Ishikawa (cell line): ENCODE measurements around the gene RNF169.

Experiments used
- CEBPB ChIP-seq: IDR thresholded peaks from 2 replicates; pipeline ENCODE4 v1.6.1; 2012
- CREB1 ChIP-seq: IDR thresholded peaks from 2 replicates; pipeline ENCODE4 v1.6.1; 2012; ENCODE audit warnings: low read depth
- EGR1 ChIP-seq: IDR thresholded peaks from 2 replicates; pipeline ENCODE4 v1.6.1; 2012
- EP300 ChIP-seq: IDR thresholded peaks from 2 replicates; pipeline ENCODE4 v1.6.1; 2012; ENCODE audit warnings: borderline replicate concordance
- FOXM1 ChIP-seq: IDR thresholded peaks from 2 replicates; pipeline ENCODE4 v1.6.1; 2012; ENCODE audit warnings: low read depth, borderline replicate concordance
- NFIC ChIP-seq: IDR thresholded peaks from 2 replicates; pipeline ENCODE4 v1.6.1; 2012
- RAD21 ChIP-seq: IDR thresholded peaks from 2 replicates; pipeline ENCODE4 v1.6.1; 2012; ENCODE audit warnings: low read depth
- REST ChIP-seq: IDR thresholded peaks from 2 replicates; pipeline ENCODE4 v1.6.1; 2012; ENCODE audit warnings: low read depth, mild to moderate bottlenecking
- TAF1 ChIP-seq: IDR thresholded peaks from 2 replicates; pipeline ENCODE4 v1.6.1; 2012; ENCODE audit warnings: low read depth, mild to moderate bottlenecking
- TCF12 ChIP-seq: IDR thresholded peaks from 2 replicates; pipeline ENCODE4 v1.6.1; 2012; ENCODE audit warnings: low read depth
- TEAD4 ChIP-seq: IDR thresholded peaks from 2 replicates; pipeline ENCODE4 v1.6.1; 2012
- USF1 ChIP-seq: IDR thresholded peaks from 2 replicates; pipeline ENCODE4 v1.6.1; 2012
- YY1 ChIP-seq: IDR thresholded peaks from 2 replicates; pipeline ENCODE4 v1.6.1; 2012; ENCODE audit warnings: low read depth
- TF ChIP-seq, protein P1 (sequence below): IDR thresholded peaks from 2 replicates; pipeline ENCODE4 v1.6.1; 2012

DNA sequence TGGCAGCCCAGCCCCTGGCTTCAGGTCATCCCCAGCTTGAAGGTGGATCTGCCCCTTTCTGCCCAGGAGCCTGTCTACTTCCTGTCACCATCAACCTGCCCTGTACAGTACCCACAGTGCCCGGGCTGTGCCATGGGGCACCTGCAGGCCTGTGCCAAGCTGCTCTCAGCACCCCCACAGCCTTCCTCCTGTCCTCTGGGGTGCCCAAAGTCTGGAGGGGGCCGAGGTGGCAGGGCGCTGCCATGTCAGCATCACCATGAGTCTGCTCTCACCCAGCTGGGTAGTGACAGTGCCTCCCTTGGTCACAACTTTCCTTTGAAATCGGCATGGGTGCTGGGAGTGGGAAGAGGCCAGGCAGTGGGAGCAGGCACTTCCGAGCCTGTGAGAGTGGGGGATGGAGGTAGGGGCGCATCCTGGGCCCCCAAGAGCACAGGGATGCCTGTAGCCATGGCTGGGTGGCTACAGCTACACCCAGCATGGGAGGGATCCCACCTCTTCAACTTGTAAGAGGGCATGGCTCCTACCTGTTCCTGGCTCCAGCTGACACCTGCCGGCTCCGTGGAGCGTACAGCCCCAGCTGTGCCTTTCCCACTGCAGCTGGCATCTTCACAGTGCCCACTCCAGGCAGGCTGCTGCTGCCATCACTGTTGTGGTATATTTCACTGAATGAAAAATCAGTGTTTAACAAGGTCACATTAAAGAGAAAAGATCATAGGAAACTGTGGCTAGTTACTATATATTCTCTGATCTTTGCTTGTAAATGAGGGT is 42.9 kb downstream of the RNF169 start:
- TF ChIP-seq NFIC, result no peak
- TF ChIP-seq TEAD4, result no peak
- no peak for TF ChIP-seq CEBPB
- no peak for TF ChIP-seq TAF1
- no peak for TF ChIP-seq REST
- TF ChIP-seq CREB1, result no peak
- TF ChIP-seq RAD21, result no peak
- TF ChIP-seq EP300, result no peak
- no peak for TF ChIP-seq FOXM1
- TF ChIP-seq USF1, result no peak
- TF ChIP-seq TCF12, result no peak
- TF ChIP-seq EGR1, result no peak
- no peak for TF ChIP-seq YY1
- TF ChIP-seq, protein P1, sequence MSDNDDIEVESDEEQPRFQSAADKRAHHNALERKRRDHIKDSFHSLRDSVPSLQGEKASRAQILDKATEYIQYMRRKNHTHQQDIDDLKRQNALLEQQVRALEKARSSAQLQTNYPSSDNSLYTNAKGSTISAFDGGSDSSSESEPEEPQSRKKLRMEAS, result no peak
